Neuronal stem cell (in vitro differentiated cells): ENCODE data around the gene G2E3.
A peak's percentile ranks its signal among the peaks of the same experiment; 100 is the strongest.

Experiments used
- DNase-seq: peaks from one replicate; pipeline ENCODE4 v3.0.0-alpha.2; 2013; ENCODE audit warnings: low spot score
- H2AFZ ChIP-seq: one replicate; pipeline ENCODE4 v1.6.1; 2013; ENCODE audit warnings: mild to moderate bottlenecking, low read length, inconsistent platforms
- H2AK5ac ChIP-seq: 2 replicates; pipeline ENCODE4 v1.6.1; 2013; ENCODE audit warnings: low read depth, mild to moderate bottlenecking, inconsistent platforms, low read length, moderate library complexity, mixed read lengths
- H2BK120ac ChIP-seq: 2 replicates; pipeline ENCODE4 v1.6.1; 2013; ENCODE audit warnings: low read depth, mild to moderate bottlenecking, inconsistent platforms, low read length, moderate library complexity, mixed read lengths
- H2BK12ac ChIP-seq: one replicate; pipeline ENCODE4 v1.6.1; 2013; ENCODE audit warnings: low read length, inconsistent platforms
- H2BK15ac ChIP-seq: 2 replicates; pipeline ENCODE4 v1.6.1; 2013; ENCODE audit warnings: mild to moderate bottlenecking, low read length, inconsistent platforms, mixed read lengths
- H2BK5ac ChIP-seq: one replicate; pipeline ENCODE4 v1.6.1; 2013; ENCODE audit warnings: inconsistent platforms, mild to moderate bottlenecking, low read length, moderate library complexity
- H3K14ac ChIP-seq: one replicate; pipeline ENCODE4 v1.6.1; 2013; ENCODE audit warnings: low read length, inconsistent platforms
- H3K18ac ChIP-seq: 2 replicates; pipeline ENCODE4 v1.6.1; 2013; ENCODE audit warnings: low read length, inconsistent platforms
- H3K23ac ChIP-seq: 2 replicates; pipeline ENCODE4 v1.6.1; 2013; ENCODE audit warnings: low read depth, mild to moderate bottlenecking, mixed read lengths, low read length, inconsistent platforms; ENCODE audit not compliant: poor library complexity
- H3K27ac ChIP-seq: replicated peaks from 3 replicates; pipeline ENCODE4 v1.5.1; 2013; ENCODE audit warnings: low read length, inconsistent platforms
- H3K27me3 ChIP-seq, 3 experiments: 2 replicates each; pipeline ENCODE4 v1.6.1; 2013; ENCODE audit warnings: low read length in 3 of 3, mild to moderate bottlenecking in 2 of 3, inconsistent platforms in 1 of 3, low read depth in 1 of 3, mixed read lengths in 1 of 3, moderate library complexity in 1 of 3; ENCODE audit not compliant: control insufficient read depth in 3 of 3, insufficient read depth in 3 of 3
- H3K36me3 ChIP-seq, 2 donors: replicated peaks in 1 of 2; 2 replicates each; pipeline ENCODE4 v1.6.1; 2013; ENCODE audit warnings: low read length in 2 of 2; ENCODE audit not compliant: control insufficient read depth in 2 of 2, insufficient read depth in 2 of 2
- H3K4ac ChIP-seq: 2 replicates; pipeline ENCODE4 v1.6.1; 2013; ENCODE audit warnings: inconsistent platforms, mild to moderate bottlenecking, low read length, moderate library complexity
- H3K4me1 ChIP-seq, 2 donors: 1 replicate in 1 of 2; 2 replicates in 1 of 2; pipeline ENCODE4 v1.6.1; 2013; ENCODE audit warnings: low read length in 2 of 2, low read depth in 1 of 2; ENCODE audit not compliant: control insufficient read depth in 2 of 2, insufficient read depth in 1 of 2
- H3K4me2 ChIP-seq: one replicate; pipeline ENCODE4 v1.6.1; 2013; ENCODE audit warnings: mild to moderate bottlenecking, low read length, inconsistent platforms; ENCODE audit not compliant: insufficient read depth, poor library complexity, severe bottlenecking
- H3K4me3 ChIP-seq, 2 donors: 2 replicates each; pipeline ENCODE4 v1.5.1; 2013; ENCODE audit warnings: low read length in 2 of 2, mild to moderate bottlenecking in 2 of 2, inconsistent platforms in 1 of 2, moderate library complexity in 1 of 2
- H3K79me1 ChIP-seq: one replicate; pipeline ENCODE4 v1.6.1; 2013; ENCODE audit warnings: low read depth, mild to moderate bottlenecking, inconsistent platforms, low read length, moderate library complexity
- H3K9ac ChIP-seq: one replicate; pipeline ENCODE4 v1.6.1; 2013; ENCODE audit warnings: mild to moderate bottlenecking, low read depth, low read length, inconsistent platforms; ENCODE audit not compliant: poor library complexity
- H3K9me3 ChIP-seq, 2 donors: replicated peaks in 1 of 2; 2 replicates each; pipeline versions ENCODE3 to v1.6.1; 2013; ENCODE audit warnings: low read length in 2 of 2, mild to moderate bottlenecking in 2 of 2, inconsistent platforms in 1 of 2, low read depth in 1 of 2, mixed read lengths in 1 of 2, moderate library complexity in 1 of 2; ENCODE audit not compliant: control insufficient read depth in 2 of 2, insufficient read depth in 1 of 2
- H4K8ac ChIP-seq: one replicate; pipeline ENCODE4 v1.6.1; 2013; ENCODE audit warnings: low read depth, mild to moderate bottlenecking, inconsistent platforms, low read length, moderate library complexity
- H4K91ac ChIP-seq: one replicate; pipeline ENCODE4 v1.6.1; 2013; ENCODE audit warnings: low read length, low read depth, mild to moderate bottlenecking, inconsistent platforms; ENCODE audit not compliant: poor library complexity
- WGBS, 2 donors: extraction: QIAGEN DNeasy Blood & Tissue Kit; methylation state at CpG; one replicate each; pipeline ENCODE4 v1.1.7; 2013; ENCODE audit warnings: missing lambda C conversion rate in 2 of 2, mixed read lengths in 1 of 2; ENCODE audit not compliant: insufficient read length in 2 of 2, insufficient replicate concordance in 1 of 2; ENCODE audit errors: extremely low coverage in 2 of 2; 5-methylcytosine and 5-hydroxymethylcytosine counted together

Gene G2E3

DNA sequence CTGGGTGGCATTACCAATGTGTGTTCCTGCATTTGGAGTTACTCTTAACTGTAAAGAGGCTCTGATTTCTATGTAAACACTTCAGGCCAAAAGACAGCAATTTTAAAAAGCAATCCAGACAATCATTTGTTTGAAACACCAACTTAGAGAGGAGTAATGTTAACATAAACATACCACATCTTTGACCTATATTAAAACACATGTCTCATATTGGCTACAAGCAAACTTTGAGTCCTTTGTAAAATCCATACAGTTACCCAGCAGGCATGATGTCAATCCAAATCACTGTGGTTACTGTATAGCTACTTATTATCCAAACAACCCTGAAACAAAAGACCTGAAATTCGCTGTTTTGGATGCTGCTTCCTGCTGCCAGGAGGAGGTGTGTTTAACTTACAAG lies 7.5 kb upstream of the G2E3 start:
- no peak overlapping the region for H2BK120ac ChIP-seq
- H4K91ac ChIP-seq, result no peak overlapping the region
- no peak overlapping the region for H3K9ac ChIP-seq
- H2AK5ac ChIP-seq, result no peak overlapping the region
- H3K4me2 ChIP-seq, result no peak overlapping the region
- no peak overlapping the region for H2BK15ac ChIP-seq
- no peak overlapping the region for H3K4me3 ChIP-seq
- no CpG with 5 or more reads among the region's 1 CpG for WGBS, 2 donors
- H3K9me3 ChIP-seq, result no peaks in the 10 kb centered on the region
- no peak for DNase-seq
- H3K4ac ChIP-seq, result no peak overlapping the region
- no peak overlapping the region for H3K23ac ChIP-seq
- H3K27ac ChIP-seq, result no peak overlapping the region
- H3K27me3 ChIP-seq, result peaks cover 0 to 23% (median 0%) of the 10 kb centered on the region in 3 experiments
- no peak overlapping the region for H3K18ac ChIP-seq
- no peaks in the 10 kb centered on the region for H3K36me3 ChIP-seq
- no peaks in the 10 kb centered on the region for H3K79me1 ChIP-seq
- H2AFZ ChIP-seq, result no peak overlapping the region
- no peak overlapping the region for H3K14ac ChIP-seq
- no peaks in the 10 kb centered on the region for H3K4me1 ChIP-seq
- H4K8ac ChIP-seq, result no peak overlapping the region
- H2BK5ac ChIP-seq, result no peak overlapping the region
- no peak overlapping the region for H2BK12ac ChIP-seq

GRCh38 chr14:30553311-30553989 lies 5.5 kb upstream of the G2E3 start:
- Histone ChIP-seq H3K9ac (no peak overlapping the region), H3K23ac (no peak overlapping the region)
- WGBS, 2 donors, result no CpG with 5 or more reads among the region's 3 CpGs

DNA sequence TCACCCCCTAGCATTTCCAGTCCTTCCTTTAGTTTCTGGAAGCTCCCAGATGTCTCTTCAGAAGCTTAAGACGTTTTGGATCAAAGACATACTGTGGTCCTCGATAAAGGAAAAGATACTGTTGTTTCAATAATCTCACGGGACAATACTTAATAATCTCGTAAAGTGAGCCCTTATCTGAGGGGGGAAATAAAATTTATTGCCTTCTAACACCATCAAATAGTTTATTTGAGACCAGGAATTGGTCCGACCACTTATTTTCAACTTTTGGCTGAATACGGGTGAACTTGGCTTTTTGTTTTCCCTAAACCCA lies 640 bp upstream of the G2E3 start:
- H3K9me3 ChIP-seq, result peaks cover 0 to 13% of the 10 kb centered on the region in 2 donors
- peaks cover 2 to 19% of the 10 kb centered on the region in 2 donors for H3K36me3 ChIP-seq
- peaks cover 6% of the 10 kb centered on the region for H3K79me1 ChIP-seq
- DNase-seq, result no peak
- no peak overlapping the region for H2BK120ac ChIP-seq
- no CpG with 5 or more reads among the region's 6 CpGs for WGBS, 2 donors
- no peak overlapping the region for H2BK12ac ChIP-seq
- no peak overlapping the region for H3K4ac ChIP-seq
- peak overlapping the region; percentile 94 for H2AFZ ChIP-seq
- H3K27ac ChIP-seq, result no peak overlapping the region
- no peak overlapping the region for H2AK5ac ChIP-seq
- H3K4me3 ChIP-seq, result peak overlapping the region in 1 of 2 donors; percentile 86
- peaks cover 3 to 6% of the 10 kb centered on the region in 2 donors for H3K4me1 ChIP-seq
- H3K9ac ChIP-seq, result no peak overlapping the region
- H3K23ac ChIP-seq, result no peak overlapping the region
- H4K8ac ChIP-seq, result no peak overlapping the region
- no peak overlapping the region for H2BK15ac ChIP-seq
- no peak overlapping the region for H4K91ac ChIP-seq
- H3K14ac ChIP-seq, result no peak overlapping the region
- H2BK5ac ChIP-seq, result no peak overlapping the region
- peak overlapping the region; percentile 54 for H3K4me2 ChIP-seq
- peaks cover 0 to 4% (median 0%) of the 10 kb centered on the region in 3 experiments for H3K27me3 ChIP-seq
- H3K18ac ChIP-seq, result no peak overlapping the region

More at GRCh38 chr14:30553311-30553989, 5.5 kb upstream of the G2E3 start:
- Histone ChIP-seq H3K27ac (no peak overlapping the region), H2BK5ac (no peak overlapping the region), H2BK12ac (no peak overlapping the region), H3K18ac (no peak overlapping the region), H3K4ac (no peak overlapping the region), H3K4me1 (no peaks in the 10 kb centered on the region), H3K36me3 (no peaks in the 10 kb centered on the region), H3K9me3 (peaks cover 0 to 3% of the 10 kb centered on the region in 2 donors), H3K79me1 (no peaks in the 10 kb centered on the region), H4K91ac (no peak overlapping the region), H3K4me2 (no peak overlapping the region), H3K4me3 (no peak overlapping the region), H2BK15ac (no peak overlapping the region), H3K27me3 (peaks cover 0 to 23% (median 0%) of the 10 kb centered on the region in 3 experiments), H2AK5ac (no peak overlapping the region), H2BK120ac (no peak overlapping the region), H4K8ac (no peak overlapping the region), H2AFZ (no peak overlapping the region), H3K14ac (no peak overlapping the region)
- no peak for DNase-seq

GRCh38 chr14:30559638-30560091 lies 707 bp downstream of the G2E3 start:
- Histone ChIP-seq H4K8ac (no peak overlapping the region), H3K27ac (peak overlapping the region; percentile 85), H2BK120ac (no peak overlapping the region), H3K4me2 (peak overlapping the region; percentile 60), H3K79me1 (peaks cover 7% of the 10 kb centered on the region), H3K18ac (no peak overlapping the region), H3K27me3 (no peaks in the 10 kb centered on the region), H2BK5ac (peak overlapping the region; percentile 93), H3K14ac (no peak overlapping the region), H3K36me3 (peaks cover 2 to 31% of the 10 kb centered on the region in 2 donors), H3K9ac (no peak overlapping the region), H2AK5ac (peak overlapping the region; percentile 75), H4K91ac (no peak overlapping the region), H2BK15ac (no peak overlapping the region), H2BK12ac (no peak overlapping the region), H3K23ac (no peak overlapping the region), H3K4ac (no peak overlapping the region), H3K4me1 (peaks cover 3 to 6% of the 10 kb centered on the region in 2 donors), H2AFZ (peak overlapping the region; percentile 94), H3K4me3 (peak overlapping the region; percentile 86 to 89), H3K9me3 (peaks cover 2 to 25% of the 10 kb centered on the region in 2 donors)
- peak; percentile 39 for DNase-seq
- WGBS, 2 donors, result no CpG with 5 or more reads among the region's 16 CpGs
